ENCODE data around the gene FGFBP1.

- TF ChIP-seq CTCF (IDR thresholded peaks at IDR 0.05) (no peak), SREBF2 (IDR thresholded peaks at IDR 0.05) (no peak), SMC3 (IDR thresholded peaks at IDR 0.05) (no peak)
These were observed 38.2 kb upstream of the FGFBP1 start for GRCh38 chr4:15976456-15977447.
